AG20443 (cell line): ENCODE results near the gene CERCAM.
"Not testable (repeated sequence)": the region's sequence is repeated elsewhere in the genome, so short reads cannot be mapped to it uniquely, and the experiment has no call there.

ENCODE experiments used
- DNase-seq: peaks from one replicate; pipeline ENCODE4 v3.0.0; 2012; ENCODE audit warnings: low spot score, mixed read lengths

CERCAM gene

GRCh38 chr9:128419061-128419925 is 1.4 kb upstream of the CERCAM start:
- DNase-seq: no peak

GRCh38 chr9:128420060-128420650 is 502 bp upstream of the CERCAM start:
- peak; percentile 94 for DNase-seq

GRCh38 chr9:128421482-128421996 is 882 bp downstream of the CERCAM start:
- peak; percentile 85 for DNase-seq

GRCh38 chr9:128422022-128422782 is 1.5 kb downstream of the CERCAM start:
- DNase-seq: not testable (repeated sequence)

- DNase-seq: no peak
These were observed 2.1 kb downstream of the CERCAM start for GRCh38 chr9:128422783-128423150.

GRCh38 chr9:128423356-128423755 is 2.7 kb downstream of the CERCAM start:
- DNase-seq: not testable (repeated sequence)

GRCh38 chr9:128424268-128424780 is 3.7 kb downstream of the CERCAM start:
- no peak for DNase-seq

- DNase-seq: no peak
These were observed 8.2 kb downstream of the CERCAM start for GRCh38 chr9:128428644-128429512.

GRCh38 chr9:128429513-128430086 is 8.9 kb downstream of the CERCAM start:
- DNase-seq: no peak

- DNase-seq: no peak
These were observed 10.6 kb downstream of the CERCAM start for GRCh38 chr9:128431207-128431606.

- DNase-seq: no peak
These were observed 13.7 kb downstream of the CERCAM start for GRCh38 chr9:128434340-128434739.

- no peak for DNase-seq
These were observed 15.0 kb downstream of the CERCAM start for GRCh38 chr9:128435611-128436010.

- DNase-seq: peak; percentile 89
These were observed 17.9 kb downstream of the CERCAM start for GRCh38 chr9:128438343-128439109.

GRCh38 chr9:128439273-128439672 is 18.6 kb downstream of the CERCAM start:
- DNase-seq: no peak

- DNase-seq: no peak
These were observed 21.5 kb downstream of the CERCAM start for GRCh38 chr9:128442150-128442549.

- not testable (repeated sequence) for DNase-seq
These were observed 25.8 kb downstream of the CERCAM start for GRCh38 chr9:128446505-128446904.

- no peak for DNase-seq
These were observed 28.1 kb downstream of the CERCAM start for GRCh38 chr9:128448746-128449145.

GRCh38 chr9:128454991-128455390 is 34.3 kb downstream of the CERCAM start:
- DNase-seq: no peak

- DNase-seq: peak; percentile 99
These were observed 35.4 kb downstream of the CERCAM start, which contains the start of gene ODF2 for GRCh38 chr9:128455849-128456612. ODF2 (plus strand) TSS chr9:128456006; CDS start chr9:128456092, 86 bp downstream.
